Lower lobe of right lung (tissue), 2 donors: ENCODE measurements around the gene KRTCAP2. TPM values are rescaled to one million over a fixed set of nuclear protein-coding genes. Genes with fewer than 3 reads are reported as not detected.

Source experiments
- ATAC-seq, 2 donors: fragments of 200-7000 bp; cut with Tn5 transposase; one replicate each; pipeline ENCODE4 v1.9.1; 2020 to 2022; ENCODE audit warnings: mild to moderate bottlenecking in 2 of 2, moderate library complexity in 2 of 2
- DNase-seq: peaks from one replicate; pipeline ENCODE4 v3.0.0-alpha.2; 2020
- H3K27ac ChIP-seq: fragments of 200-600 bp; one replicate; pipeline ENCODE4 v1.8.0; 2022
- H3K27me3 ChIP-seq: fragments of 200-600 bp; one replicate; pipeline ENCODE4 v1.8.0; 2022; ENCODE audit warnings: low read depth
- H3K36me3 ChIP-seq: fragments of 200-600 bp; one replicate; pipeline ENCODE4 v1.8.0; 2022; ENCODE audit warnings: mild to moderate bottlenecking
- H3K4me1 ChIP-seq: fragments of 200-600 bp; one replicate; pipeline ENCODE4 v1.8.0; 2022
- H3K4me3 ChIP-seq: fragments of 200-600 bp; one replicate; pipeline ENCODE4 v1.8.0; 2022; ENCODE audit warnings: mild to moderate bottlenecking
- H3K9me3 ChIP-seq: fragments of 200-600 bp; one replicate; pipeline ENCODE4 v1.8.0; 2022
- CTCF ChIP-seq: fragments of 200-600 bp; IDR thresholded peaks from one replicate; pipeline ENCODE4 v1.8.0; 2022; ENCODE audit warnings: antibody characterized with exemption, mild to moderate bottlenecking
- intact Hi-C: fragments of 100-400 bp; cut with DNase I; formaldehyde crosslinking; loops from one replicate; pipeline ENCODE4 v1.11.0; 2022
- total RNA-seq: library from RNA; stranded (reverse); fragmentation: NEBNext Ultra II Directional; extraction: Animal tissue kit (Norgen Biotek cat#: 25700); gene quantifications from one replicate; pipeline ENCODE4 v1.2.1, GENCODE V29; 2021
- donor health status: DM: no; HTN: yes; CAD: no; lungs with severe emphysema.

The KRTCAP2 gene
- total RNA-seq, 1 donor from 2014 or later: 173 TPM

- Histone ChIP-seq H3K9me3 (no peaks in the 10 kb centered on the region), H3K4me1 (peaks cover 29% of the 10 kb centered on the region), H3K4me3 (no peak overlapping the region), H3K27me3 (peaks cover 6% of the 10 kb centered on the region), H3K36me3 (no peaks in the 10 kb centered on the region), H3K27ac (peak overlapping the region; percentile 64)
- DNase-seq (no peak), ATAC-seq (peak; percentile 41 to 67)
- TF ChIP-seq CTCF: no peak
- intact Hi-C loops: no loop called here
These were observed 51.9 kb downstream of the KRTCAP2 start for GRCh38 chr1:155121249-155121648.

DNA sequence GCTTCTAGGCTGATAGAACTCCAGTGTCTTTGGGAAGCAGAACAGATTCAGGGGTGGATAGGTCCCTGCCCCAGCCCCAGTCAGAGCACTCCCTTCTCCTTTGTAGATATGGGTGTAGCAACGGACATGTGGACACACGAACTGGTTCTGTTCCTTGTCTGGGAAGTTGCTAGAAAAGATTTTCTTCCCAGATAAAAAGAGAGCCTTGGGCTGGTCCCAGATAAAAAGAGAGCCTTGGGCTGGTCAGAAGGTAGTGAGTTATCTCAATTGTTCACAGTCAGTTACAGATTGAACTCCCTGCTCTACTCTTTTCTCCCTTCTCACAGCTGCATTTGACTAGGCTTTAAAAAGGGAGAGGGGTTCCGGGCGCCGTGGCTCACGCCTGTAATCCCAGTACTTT, 52.9 kb downstream of the KRTCAP2 start:
- ATAC-seq (no peak), DNase-seq (no peak)
- intact Hi-C loops: no loop called here
- no peaks in the 10 kb centered on the region for H3K27me3 ChIP-seq
- H3K27ac ChIP-seq: peak overlapping the region; percentile 64
- no peak for TF ChIP-seq CTCF
- no peak overlapping the region for H3K4me3 ChIP-seq
- H3K36me3 ChIP-seq: no peaks in the 10 kb centered on the region
- H3K9me3 ChIP-seq: no peaks in the 10 kb centered on the region
- peaks cover 19% of the 10 kb centered on the region for H3K4me1 ChIP-seq

Other genes with a start within 250 kb of the KRTCAP2 start
- 34.1 TPM for gene PMVK, start 236.6 kb downstream of the KRTCAP2 start, total RNA-seq
- 68.1 TPM for gene PBXIP1, start 217.2 kb downstream of the KRTCAP2 start, total RNA-seq
- gene PYGO2, start 211.5 kb downstream of the KRTCAP2 start, total RNA-seq: 27.4 TPM
- gene SHC1, start 202.6 kb downstream of the KRTCAP2 start, total RNA-seq: 94.8 TPM
- 28.5 TPM for gene CKS1B, start 198.6 kb downstream of the KRTCAP2 start, total RNA-seq
- gene FLAD1, start 190.0 kb downstream of the KRTCAP2 start, total RNA-seq: 31.9 TPM
- gene LENEP, start 179.7 kb downstream of the KRTCAP2 start, total RNA-seq: not detected
- 72.0 TPM for gene ZBTB7B, start 170.5 kb downstream of the KRTCAP2 start, total RNA-seq
- 1.4 TPM for gene DCST2, start 139.5 kb downstream of the KRTCAP2 start, total RNA-seq
- gene DCST1, start 139.5 kb downstream of the KRTCAP2 start, total RNA-seq: not detected
- 121 TPM for gene ADAM15, start 122.0 kb downstream of the KRTCAP2 start, total RNA-seq
- 7.4 TPM for gene EFNA4, start 109.6 kb downstream of the KRTCAP2 start, total RNA-seq
- 1.0 TPM for gene EFNA3, start 94.5 kb downstream of the KRTCAP2 start, total RNA-seq
- gene EFNA1, start 45.4 kb downstream of the KRTCAP2 start, total RNA-seq: 144 TPM
- gene SLC50A1, start 37.5 kb downstream of the KRTCAP2 start, total RNA-seq: 42.6 TPM
- gene DPM3, start 32.8 kb downstream of the KRTCAP2 start, total RNA-seq: 62.3 TPM
- gene TRIM46, start 545 bp upstream of the KRTCAP2 start, total RNA-seq: 0.35 TPM
- 24.4 TPM for gene THBS3, start 34.6 kb upstream of the KRTCAP2 start, total RNA-seq
- gene MTX1, start 35.4 kb upstream of the KRTCAP2 start, total RNA-seq: 27.9 TPM
- 22.9 TPM for gene ENTREP3, start 82.2 kb upstream of the KRTCAP2 start, total RNA-seq
- gene SCAMP3, start 89.1 kb upstream of the KRTCAP2 start, total RNA-seq: 70.2 TPM
- gene CLK2, start 100.2 kb upstream of the KRTCAP2 start, total RNA-seq: 51.1 TPM
- 4.2 TPM for gene HCN3, start 104.2 kb upstream of the KRTCAP2 start, total RNA-seq
- not detected for gene PKLR, start 128.1 kb upstream of the KRTCAP2 start, total RNA-seq
- gene FDPS, start 135.6 kb upstream of the KRTCAP2 start, total RNA-seq: 184 TPM
- gene RUSC1, start 147.6 kb upstream of the KRTCAP2 start, total RNA-seq: 27.6 TPM